HL-60 (cell line): ENCODE measurements around the gene ARMC9.

ENCODE experiments used
- DNase-seq, 2 experiments: peaks; one replicate each; pipeline ENCODE4 v3.0.0-alpha.2; 2010 to 2020; ENCODE audit warnings: low read depth in 1 of 2, low spot score in 1 of 2
- H3K27ac ChIP-seq: fragments of 250-450 bp; sonication (Bioruptor Pico); replicated peaks from 2 replicates; pipeline ENCODE4 v1.5.1; 2020; ENCODE audit warnings: mild to moderate bottlenecking, moderate library complexity
- H3K27me3 ChIP-seq: fragments of 250-450 bp; sonication (Bioruptor Pico); 2 replicates; pipeline ENCODE4 v1.5.1; 2021; ENCODE audit warnings: mild to moderate bottlenecking, moderate library complexity; ENCODE audit not compliant: insufficient read depth, poor library complexity, severe bottlenecking
- H3K4me3 ChIP-seq: replicated peaks from 2 replicates; pipeline ENCODE4 v1.5.1; 2011; ENCODE audit warnings: mild to moderate bottlenecking, control low read depth, low read length; ENCODE audit not compliant: insufficient read depth
- CTCF ChIP-seq: IDR thresholded peaks from one replicate; pipeline ENCODE4 v1.5.1; 2011; ENCODE audit warnings: low read length, control low read depth, inconsistent platforms; ENCODE audit not compliant: insufficient read depth
- GABPA ChIP-seq: IDR thresholded peaks from 2 replicates; pipeline ENCODE4 v1.6.1; 2012; ENCODE audit warnings: low read depth
- POLR2AphosphoS5 ChIP-seq: IDR thresholded peaks from 2 replicates; pipeline ENCODE4 v1.6.1; 2012; ENCODE audit warnings: low read depth
- REST ChIP-seq: IDR thresholded peaks from 2 replicates; pipeline ENCODE4 v1.6.1; 2012; ENCODE audit warnings: low read depth; ENCODE audit not compliant: insufficient replicate concordance
- SPI1 ChIP-seq: IDR thresholded peaks from 2 replicates; pipeline ENCODE4 v1.6.1; 2012; ENCODE audit warnings: low read depth, mild to moderate bottlenecking, borderline replicate concordance

ARMC9 gene

GRCh38 chr2:231270221-231271114 lies 72.0 kb downstream of the ARMC9 start:
- no peak overlapping the region for H3K4me3 ChIP-seq
- no peak overlapping the region for H3K27ac ChIP-seq
- H3K27me3 ChIP-seq: no peaks in the 10 kb centered on the region
- TF ChIP-seq REST (no peak), SPI1 (no peak), POLR2AphosphoS5 (no peak), CTCF (no peak), GABPA (no peak)
- no peak for DNase-seq

GRCh38 chr2:231272991-231273390 lies 74.6 kb downstream of the ARMC9 start:
- TF ChIP-seq CTCF (no peak), SPI1 (no peak), GABPA (no peak), POLR2AphosphoS5 (no peak), REST (no peak)
- Histone ChIP-seq H3K4me3 (no peak overlapping the region), H3K27ac (no peak overlapping the region), H3K27me3 (no peaks in the 10 kb centered on the region)
- DNase-seq: no peak

GRCh38 chr2:231276987-231277386 lies 78.6 kb downstream of the ARMC9 start:
- Histone ChIP-seq H3K27ac (no peak overlapping the region), H3K4me3 (no peak overlapping the region), H3K27me3 (no peaks in the 10 kb centered on the region)
- DNase-seq: no peak
- TF ChIP-seq CTCF (no peak), GABPA (no peak), POLR2AphosphoS5 (no peak), SPI1 (no peak), REST (no peak)
